RWPE2 (cell line): ENCODE results near the gene ZSCAN4.

Experiments
- ATAC-seq: fragments of 200-7000 bp; cut with Tn5 transposase; 3 replicates; pipeline ENCODE4 v1.9.1; 2021; ENCODE audit warnings: low read depth
- DNase-seq: peaks from one replicate; pipeline ENCODE4 v3.0.0-alpha.2; 2020; ENCODE audit warnings: low spot score
- H3K27ac ChIP-seq: fragments of 450-650 bp; 2 replicates; pipeline ENCODE4 v1.5.1; 2017; ENCODE audit warnings: mild to moderate bottlenecking; ENCODE audit not compliant: poor library complexity, severe bottlenecking
- H3K27me3 ChIP-seq: fragments of 250-450 bp; sonication (Bioruptor Pico); 2 replicates; pipeline ENCODE4 v1.5.1; 2021; ENCODE audit warnings: mild to moderate bottlenecking, moderate library complexity; ENCODE audit not compliant: insufficient read depth, poor library complexity, severe bottlenecking
- H3K36me3 ChIP-seq: fragments of 250-450 bp; sonication (Bioruptor Pico); 2 replicates; pipeline ENCODE4 v1.5.1; 2020; ENCODE audit warnings: low read depth, mild to moderate bottlenecking, moderate library complexity
- H3K4me1 ChIP-seq: fragments of 250-450 bp; sonication (Bioruptor Pico); 2 replicates; pipeline ENCODE4 v1.5.1; 2021; ENCODE audit warnings: mild to moderate bottlenecking, moderate library complexity; ENCODE audit not compliant: insufficient read depth, poor library complexity, severe bottlenecking
- H3K4me3 ChIP-seq: fragments of 250-450 bp; sonication (Bioruptor Pico); 2 replicates; pipeline ENCODE4 v1.5.1; 2021; ENCODE audit warnings: mild to moderate bottlenecking, moderate library complexity; ENCODE audit not compliant: severe bottlenecking
- H3K9me3 ChIP-seq: fragments of 250-450 bp; sonication (Bioruptor Pico); 2 replicates; pipeline ENCODE4 v1.5.1; 2021; ENCODE audit warnings: mild to moderate bottlenecking, moderate library complexity; ENCODE audit not compliant: severe bottlenecking
- CTCF ChIP-seq: fragments of 450-650 bp; IDR thresholded peaks from one replicate; pipeline ENCODE4 v1.5.1; 2017; ENCODE audit warnings: mild to moderate bottlenecking, moderate library complexity; ENCODE audit not compliant: poor library complexity, severe bottlenecking

Gene ZSCAN4

GRCh38 chr19:57656346-57656745 lies 12.4 kb upstream of the ZSCAN4 start:
- Histone ChIP-seq H3K27me3 (no peaks in the 10 kb centered on the region), H3K9me3 (no peaks in the 10 kb centered on the region), H3K4me1 (peaks cover 5% of the 10 kb centered on the region), H3K27ac (no peak overlapping the region), H3K36me3 (no peaks in the 10 kb centered on the region), H3K4me3 (no peak overlapping the region)
- no peak for DNase-seq
- TF ChIP-seq CTCF, result no peak
- no peak for ATAC-seq

- peak overlapping the region; percentile 34 for H3K4me3 ChIP-seq
- no peaks in the 10 kb centered on the region for H3K27me3 ChIP-seq
- H3K4me1 ChIP-seq, result no peaks in the 10 kb centered on the region
- H3K36me3 ChIP-seq, result no peaks in the 10 kb centered on the region
- peak; percentile 87 for ATAC-seq
- TF ChIP-seq CTCF, result no peak
- no peak overlapping the region for H3K27ac ChIP-seq
- no peaks in the 10 kb centered on the region for H3K9me3 ChIP-seq
- DNase-seq, result no peak
These were observed 4.2 kb upstream of the ZSCAN4 start for GRCh38 chr19:57664269-57665127.

GRCh38 chr19:57665261-57665806 lies 3.4 kb upstream of the ZSCAN4 start:
- no peak for TF ChIP-seq CTCF
- Histone ChIP-seq H3K36me3 (no peaks in the 10 kb centered on the region), H3K27ac (no peak overlapping the region), H3K27me3 (no peaks in the 10 kb centered on the region), H3K4me3 (no peak overlapping the region), H3K4me1 (no peaks in the 10 kb centered on the region), H3K9me3 (no peaks in the 10 kb centered on the region)
- DNase-seq (no peak), ATAC-seq (no peak)

GRCh38 chr19:57667228-57667627 lies 1.5 kb upstream of the ZSCAN4 start:
- no peak for TF ChIP-seq CTCF
- no peak for ATAC-seq
- Histone ChIP-seq H3K4me3 (no peak overlapping the region), H3K27ac (no peak overlapping the region), H3K9me3 (no peaks in the 10 kb centered on the region), H3K4me1 (no peaks in the 10 kb centered on the region), H3K27me3 (no peaks in the 10 kb centered on the region), H3K36me3 (no peaks in the 10 kb centered on the region)
- DNase-seq, result no peak
